GM18499 (cell line): ENCODE measurements around the gene PLPPR1.

Experiments used
- ATAC-seq: cut with Tn5 transposase; IDR thresholded peaks from one replicate; pipeline ENCODE4 v1.9.1; 2021; ENCODE audit warnings: moderate number of reproducible peaks; ENCODE audit not compliant: insufficient read depth, unreplicated experiment

The PLPPR1 gene

DNA sequence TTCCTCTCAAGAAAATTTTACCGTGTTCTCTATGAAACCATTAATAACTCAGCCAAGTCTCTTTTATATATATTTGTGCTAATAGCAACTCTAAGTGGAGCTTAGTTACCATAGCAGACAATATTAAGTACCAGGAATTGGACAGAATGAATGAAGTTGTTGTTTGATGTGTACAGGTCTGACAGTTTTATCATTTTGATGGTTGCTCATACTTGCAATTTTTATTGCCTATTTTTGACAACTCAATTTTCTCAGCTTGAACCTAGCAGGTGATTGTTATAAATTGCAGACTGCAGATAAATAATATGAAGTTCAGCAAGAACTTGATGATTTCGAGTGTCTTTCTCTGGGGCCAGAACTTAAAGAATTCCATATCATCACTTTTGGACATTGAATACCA lies 163.2 kb downstream of the PLPPR1 start:
- no peak for ATAC-seq

DNA sequence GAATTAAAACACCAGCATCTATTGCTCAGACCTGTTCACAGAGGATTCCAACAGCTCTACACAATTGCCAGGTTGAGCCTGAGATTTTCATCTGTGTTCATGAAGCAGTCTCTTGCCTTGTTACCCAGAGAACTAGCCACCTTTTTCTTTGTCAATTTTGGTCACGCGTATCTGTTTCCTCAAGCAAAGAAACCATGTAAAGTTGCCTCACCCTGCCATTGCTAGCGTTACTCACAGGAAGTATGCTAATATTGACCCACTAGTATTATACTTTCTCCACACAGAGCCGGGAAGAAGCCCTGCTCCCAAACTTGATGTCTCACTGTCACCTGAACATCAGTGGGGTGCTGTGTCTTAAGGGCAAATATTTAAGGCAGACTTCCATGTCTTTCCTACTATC lies 168.5 kb downstream of the PLPPR1 start:
- ATAC-seq: no peak

DNA sequence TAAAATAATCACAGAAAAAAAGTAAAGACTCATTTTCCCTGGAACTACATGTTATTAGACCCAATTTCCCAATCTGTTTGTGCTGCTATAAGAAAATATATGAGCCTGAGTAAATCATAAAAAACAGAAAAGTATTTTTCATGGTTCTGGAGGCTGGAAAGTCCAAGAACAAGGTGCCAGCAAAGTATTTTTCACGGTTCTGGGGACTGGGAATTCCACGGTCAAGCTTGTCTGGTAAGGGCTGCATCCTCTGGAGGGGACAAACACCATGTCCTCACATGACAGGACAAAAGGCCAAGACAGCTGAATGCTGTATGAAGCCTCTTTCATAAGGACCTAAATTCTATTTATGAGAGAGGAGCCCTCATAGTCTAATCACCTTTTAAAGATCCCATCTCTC lies 172.3 kb downstream of the PLPPR1 start:
- no peak for ATAC-seq

DNA sequence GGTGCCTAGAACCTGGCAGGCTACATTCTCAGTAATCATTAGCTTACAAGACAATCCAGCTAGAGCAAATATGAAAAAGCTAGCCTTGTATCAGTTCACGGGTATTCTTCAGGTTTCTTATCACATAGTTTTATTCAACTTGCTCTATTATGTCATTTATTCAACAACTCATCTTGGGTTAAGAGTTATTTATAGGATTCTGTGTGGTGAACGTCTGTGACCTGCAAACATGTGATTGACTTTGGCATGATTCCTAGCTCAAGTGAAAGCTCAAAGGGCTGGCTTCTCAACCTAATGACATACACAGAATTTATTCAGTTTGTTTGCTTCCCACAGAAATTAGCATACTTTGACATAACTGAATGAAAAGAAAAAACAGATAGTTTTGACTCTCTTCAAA lies 173.1 kb downstream of the PLPPR1 start:
- no peak for ATAC-seq

DNA sequence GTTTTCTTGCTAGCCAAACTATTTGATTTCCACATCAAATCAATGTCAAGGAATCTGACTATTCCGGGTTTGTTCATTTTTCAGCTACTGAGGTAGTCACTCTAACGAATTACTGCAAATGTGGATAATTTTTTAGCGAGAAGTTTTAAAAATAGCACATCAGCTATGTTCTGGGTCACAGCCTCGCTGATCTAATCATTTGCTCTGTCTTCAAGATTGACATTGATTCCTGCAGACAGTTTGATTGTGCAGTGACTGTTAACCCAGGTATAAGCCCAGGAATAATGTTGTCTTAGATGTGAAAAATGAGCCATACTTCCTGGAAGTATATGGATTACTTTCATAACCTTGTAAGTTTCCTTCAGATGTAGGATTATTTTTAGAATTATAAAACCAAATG lies 181.1 kb downstream of the PLPPR1 start:
- ATAC-seq: no peak

DNA sequence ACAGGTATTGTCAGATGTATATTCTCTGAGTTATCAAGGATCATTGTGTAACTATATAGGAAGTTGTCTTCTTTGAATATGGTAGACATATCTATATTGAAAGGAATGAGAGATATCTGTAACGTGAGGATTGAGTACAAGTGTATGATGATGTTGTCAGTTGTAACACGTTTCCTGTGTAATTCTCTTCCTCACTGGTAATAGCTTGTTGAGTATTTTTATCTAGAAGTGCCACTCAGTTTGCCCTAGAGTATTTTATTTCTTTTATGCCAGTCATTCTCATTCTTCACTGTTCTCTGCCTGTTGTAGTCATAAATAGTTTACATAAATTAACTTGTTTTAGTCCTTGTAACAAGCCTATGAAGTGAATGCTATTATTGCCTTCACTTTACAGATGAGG lies 184.1 kb downstream of the PLPPR1 start:
- no peak for ATAC-seq

DNA sequence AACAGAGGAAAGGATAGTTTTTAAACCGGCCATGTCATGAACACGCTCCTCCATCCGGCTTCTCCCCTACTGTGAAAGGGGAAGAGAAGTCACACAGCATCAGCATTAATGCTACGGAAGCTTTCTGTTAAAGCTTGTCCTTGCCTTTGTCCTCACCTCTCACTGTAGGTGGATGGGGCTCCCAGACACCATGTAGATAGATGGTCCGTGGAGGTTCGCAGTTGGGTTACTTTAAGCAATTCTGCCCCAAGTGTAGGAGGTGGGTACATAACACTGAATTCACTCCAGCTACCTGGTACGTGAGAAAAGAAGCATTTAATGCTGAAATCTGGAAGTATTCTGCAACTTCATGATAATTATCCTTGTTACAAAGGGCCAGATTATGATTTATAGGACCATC lies 190.5 kb downstream of the PLPPR1 start:
- ATAC-seq: no peak

DNA sequence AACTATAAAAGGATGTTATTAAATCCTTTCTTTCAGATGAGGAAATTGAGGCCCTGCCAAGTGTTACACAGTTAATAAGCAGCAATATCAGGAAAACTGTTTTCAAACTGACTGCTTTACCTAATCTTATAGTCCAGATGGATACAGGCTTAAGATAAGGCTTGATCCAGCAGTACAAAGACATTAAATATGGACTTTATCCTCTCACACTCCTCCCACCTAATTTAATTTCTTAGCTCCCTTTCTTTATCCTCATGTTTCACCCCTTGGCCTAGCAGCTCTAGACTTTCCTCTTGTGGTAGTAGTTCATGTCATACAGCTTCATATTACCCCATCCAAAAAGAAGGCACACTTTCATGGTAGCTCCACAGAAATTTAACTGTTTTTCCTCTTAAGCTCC lies 191.8 kb downstream of the PLPPR1 start:
- ATAC-seq: no peak

DNA sequence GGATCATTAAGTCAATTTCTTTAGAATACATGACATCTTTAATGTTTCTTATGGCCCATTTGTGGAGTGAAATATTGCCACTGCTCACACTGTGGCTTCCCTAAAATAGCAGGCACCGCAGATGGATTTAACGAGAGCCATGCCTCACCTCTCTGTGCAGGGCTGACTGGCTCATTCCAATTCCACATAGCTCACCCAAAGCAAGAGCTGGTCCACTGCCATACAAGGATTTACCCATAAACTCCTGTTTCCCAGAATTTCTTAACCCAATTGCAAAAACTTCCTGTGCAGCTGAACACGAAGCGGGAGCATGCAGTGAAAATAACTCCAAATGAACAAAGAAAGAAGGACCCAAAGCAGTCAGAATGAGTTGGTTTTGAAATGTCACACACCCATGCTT lies 196.7 kb downstream of the PLPPR1 start:
- no peak for ATAC-seq

DNA sequence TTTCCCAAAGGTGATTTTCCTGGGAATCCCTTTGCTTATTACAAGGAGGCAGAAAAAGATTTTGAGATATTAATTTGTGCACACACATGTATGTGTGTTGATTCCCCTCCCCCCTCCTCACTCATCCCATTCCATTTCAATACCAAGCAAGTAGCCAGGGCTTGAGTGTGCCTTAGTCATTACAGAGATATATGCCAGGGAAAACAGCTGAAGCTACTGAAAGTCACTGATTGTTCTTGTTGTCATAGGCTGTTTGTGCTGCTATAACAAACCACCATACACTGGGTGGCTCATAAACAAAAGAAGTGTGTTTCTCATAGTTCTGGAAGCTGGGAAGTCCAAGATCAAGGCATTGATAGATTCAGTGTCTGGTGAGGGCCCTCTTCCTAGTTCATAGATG lies 197.6 kb downstream of the PLPPR1 start:
- no peak for ATAC-seq

DNA sequence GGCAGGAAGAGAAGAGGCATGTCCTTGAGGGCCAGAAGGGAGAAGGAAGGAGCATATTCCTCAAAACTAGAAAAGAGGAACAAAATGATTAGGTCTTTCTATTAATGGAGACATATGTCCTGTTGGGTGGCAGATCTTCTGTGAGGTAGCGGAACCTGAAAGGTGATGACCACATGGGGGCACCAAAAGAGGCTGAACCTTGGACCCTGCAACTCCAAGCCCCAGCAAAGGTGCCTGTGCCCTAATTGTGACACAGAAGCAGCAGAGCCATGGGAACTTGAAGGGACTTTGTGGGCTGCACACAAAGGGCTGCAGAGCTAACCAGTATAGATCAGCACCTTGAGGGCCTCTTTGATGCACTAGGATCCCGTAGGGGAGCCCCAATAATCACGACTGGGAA lies 198.3 kb downstream of the PLPPR1 start:
- ATAC-seq: no peak

DNA sequence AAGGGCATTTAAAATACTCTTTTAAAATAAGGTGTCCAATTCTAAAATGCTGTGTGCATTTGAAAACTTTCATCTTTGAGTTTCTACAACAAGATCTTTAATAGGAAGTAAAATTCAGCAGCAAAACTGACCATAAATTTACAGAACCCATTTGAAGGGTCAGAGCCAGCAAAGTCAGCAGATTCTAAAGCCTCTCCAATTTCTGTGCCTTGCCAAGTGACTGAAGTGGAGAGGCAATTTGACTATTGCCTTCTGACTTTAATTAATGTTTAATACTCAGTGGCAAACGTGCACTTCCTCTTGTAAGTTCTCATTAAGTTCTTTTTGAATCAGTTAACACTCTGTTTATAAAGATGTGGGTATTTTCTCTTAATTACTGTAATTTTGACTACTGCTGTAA lies 201.1 kb downstream of the PLPPR1 start:
- no peak for ATAC-seq

DNA sequence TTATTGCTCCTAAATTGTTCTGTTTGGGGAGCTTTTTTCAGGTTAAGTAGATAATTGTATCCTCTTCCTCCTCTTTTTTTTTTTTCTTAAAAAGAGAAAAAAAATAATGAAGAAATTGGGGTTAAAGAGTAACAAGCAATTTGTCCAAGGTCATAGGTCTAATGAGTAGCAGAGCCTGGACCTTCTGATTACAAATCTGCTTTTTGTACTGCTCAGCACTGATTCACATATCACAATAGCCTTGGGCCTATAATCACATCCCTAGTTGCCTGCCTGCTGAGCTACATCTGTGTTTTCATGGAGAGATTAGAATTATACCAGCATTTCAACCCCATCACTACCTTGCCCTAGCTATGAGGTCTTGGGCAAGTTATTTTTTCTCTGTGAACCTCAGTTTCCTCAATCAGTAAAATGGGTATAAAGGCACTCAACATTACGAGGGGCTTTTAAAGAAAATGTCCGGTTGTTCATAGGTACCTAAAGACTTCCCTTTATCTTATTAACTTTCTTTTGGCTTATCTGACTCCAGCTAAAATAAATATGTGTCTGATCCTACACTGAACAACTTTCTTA lies 204.0 kb downstream of the PLPPR1 start:
- ATAC-seq: no peak

DNA sequence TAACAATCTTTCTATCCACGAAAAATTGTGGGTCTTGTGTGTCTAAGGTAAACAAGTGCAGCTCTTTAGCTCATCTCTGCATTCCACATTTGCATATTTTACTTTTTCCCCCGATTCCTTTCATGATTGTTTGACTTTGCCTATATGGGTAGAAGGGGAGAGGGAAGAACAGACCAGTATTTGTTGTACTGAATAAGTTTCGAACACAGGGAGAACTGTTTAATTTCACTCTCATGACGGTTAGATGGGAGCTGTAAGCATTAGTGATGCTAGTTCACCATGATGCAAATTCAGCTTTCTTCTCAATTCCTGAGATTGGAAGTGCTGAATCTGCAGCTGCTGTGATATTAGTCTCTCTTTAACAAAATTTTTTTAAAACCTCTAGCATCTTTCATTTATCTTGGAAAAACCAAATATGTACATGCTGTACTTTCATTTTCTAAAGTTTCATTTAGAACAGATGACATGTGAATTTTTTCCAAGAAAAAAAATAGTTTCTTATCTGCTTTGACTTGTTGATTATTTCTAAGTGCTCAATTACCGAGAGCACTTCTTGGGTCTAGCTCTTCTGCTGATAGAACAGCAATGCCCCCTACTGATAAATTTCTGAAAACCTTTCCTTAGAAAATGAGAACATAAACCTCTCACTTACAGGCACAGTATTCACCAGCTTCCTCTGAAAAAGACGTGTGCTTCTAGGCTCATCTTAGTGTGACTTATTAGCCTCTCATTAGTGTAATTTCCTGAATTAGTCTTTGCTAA lies 206.8 kb downstream of the PLPPR1 start:
- no peak for ATAC-seq

DNA sequence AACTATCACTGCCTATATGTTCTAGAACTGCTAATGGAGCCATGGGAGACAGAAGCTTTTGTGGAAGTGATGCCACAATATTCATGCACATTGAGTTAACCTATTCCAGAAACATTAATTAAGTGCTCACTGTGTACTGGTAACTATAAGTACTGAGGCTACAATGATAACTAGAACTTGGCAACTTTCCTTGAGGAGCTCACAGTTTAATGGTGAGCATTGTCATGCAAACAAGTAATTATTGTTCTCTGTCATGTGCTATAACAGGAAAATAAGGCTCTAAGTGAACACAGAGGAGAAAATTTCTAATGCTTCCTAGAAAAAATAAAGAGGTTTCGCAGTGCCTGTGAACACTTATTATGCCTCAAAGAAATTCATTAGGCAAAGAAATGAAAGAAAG lies 214.1 kb downstream of the PLPPR1 start:
- no peak for ATAC-seq

DNA sequence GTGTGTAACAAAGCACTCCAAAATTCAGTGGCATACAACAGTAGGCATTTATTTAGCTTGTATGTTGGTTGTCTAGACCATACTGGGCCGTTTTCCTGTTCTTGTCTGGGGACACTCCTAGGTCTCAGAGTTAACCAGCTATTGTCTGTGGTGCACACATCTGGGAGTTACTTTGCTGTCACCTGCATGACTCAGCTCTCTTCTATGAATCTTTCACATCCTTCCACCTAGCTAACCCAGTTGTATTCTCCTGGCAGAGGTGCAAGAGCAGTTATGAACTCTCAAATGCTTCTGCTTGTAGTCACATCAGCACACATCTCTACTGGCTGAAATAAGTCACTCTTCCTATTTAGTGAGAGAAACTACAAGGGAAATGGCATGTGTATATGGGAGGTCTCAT lies 218.2 kb downstream of the PLPPR1 start:
- ATAC-seq: no peak

DNA sequence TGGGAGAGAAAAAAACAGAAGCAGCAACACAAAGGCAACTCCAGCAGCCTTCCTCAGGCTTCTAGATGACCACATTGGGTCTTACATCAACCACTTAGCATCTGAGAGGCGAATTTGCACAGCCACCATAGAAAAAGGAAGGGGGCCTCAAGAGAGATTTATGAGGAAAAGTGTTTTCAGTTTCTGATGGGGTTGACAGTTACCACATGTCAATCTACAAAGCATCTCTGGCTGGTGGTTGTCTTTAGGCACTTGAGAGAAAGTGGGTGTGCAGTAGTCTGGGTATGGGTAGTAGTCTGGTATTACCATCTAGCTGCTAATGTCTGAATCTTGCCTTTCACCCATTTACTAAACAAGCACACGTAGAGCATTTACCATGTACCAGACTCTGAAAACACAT lies 218.8 kb downstream of the PLPPR1 start:
- no peak for ATAC-seq

DNA sequence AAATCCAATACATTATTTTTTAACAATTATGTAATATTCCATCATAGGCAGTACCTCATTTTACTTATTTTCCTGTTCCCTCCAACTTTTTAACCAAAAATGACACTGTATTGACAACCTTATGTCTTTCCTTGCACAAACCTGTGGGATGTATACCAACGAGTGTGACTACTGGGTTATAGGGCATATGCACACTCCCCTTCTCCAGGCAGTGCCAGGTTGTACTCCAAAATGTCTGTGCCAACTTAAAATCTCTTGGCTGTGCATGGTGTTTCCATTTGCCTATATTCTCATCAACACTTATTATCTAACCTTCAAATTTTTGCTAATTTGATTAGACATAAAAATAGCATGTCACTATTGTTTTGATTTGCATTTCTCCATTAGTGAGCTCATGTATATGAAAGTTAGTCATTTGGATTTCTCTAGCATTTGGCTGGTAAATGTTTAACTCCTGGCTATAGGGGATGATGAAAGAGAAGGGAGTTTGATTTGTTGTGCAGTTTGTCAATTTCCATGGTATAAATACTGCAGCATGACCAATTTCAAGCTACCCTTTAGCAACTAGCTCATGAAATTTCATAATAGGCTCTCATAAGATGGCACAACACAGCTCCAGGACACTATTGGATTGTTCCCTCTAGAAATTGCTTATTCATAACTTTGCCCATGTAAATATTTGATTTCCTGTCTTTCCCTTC lies 226.4 kb downstream of the PLPPR1 start:
- no peak for ATAC-seq

DNA sequence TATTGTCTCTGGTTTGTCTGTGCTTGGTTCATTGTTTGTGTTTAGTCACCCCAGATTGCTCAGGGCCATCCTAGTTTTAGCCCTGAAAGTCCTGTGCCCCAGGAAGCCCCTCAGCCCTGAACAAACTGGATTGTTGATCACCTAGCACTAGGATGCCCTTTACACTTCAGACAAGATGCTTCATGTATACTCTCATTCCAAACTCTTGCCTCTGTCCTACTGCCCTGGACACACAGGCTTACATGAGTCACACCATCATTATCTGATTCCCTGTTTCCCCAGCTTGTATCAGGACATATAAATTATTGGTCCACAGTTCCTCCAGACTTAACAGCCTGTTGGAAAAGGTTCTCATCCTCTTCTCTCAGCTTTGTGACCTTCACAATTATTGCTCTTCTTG lies 236.2 kb downstream of the PLPPR1 start:
- no peak for ATAC-seq

DNA sequence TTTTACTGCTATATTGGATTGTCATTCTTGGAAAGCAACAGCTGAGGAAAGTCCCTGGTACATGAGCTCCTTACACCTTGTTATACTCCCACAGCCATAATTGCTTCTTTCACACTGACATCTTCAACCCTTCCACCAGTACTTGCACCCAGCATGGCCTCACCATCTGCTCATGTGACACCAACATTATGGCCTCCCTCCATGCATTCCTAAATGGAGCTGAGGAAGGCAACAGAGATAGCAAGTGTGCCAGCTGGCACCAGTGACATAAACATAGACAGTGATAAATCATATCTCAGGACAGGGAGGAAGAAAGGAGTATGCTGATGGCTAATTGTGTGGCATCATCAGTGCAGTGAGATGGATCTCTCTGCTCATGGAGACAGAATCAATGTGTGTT lies 236.7 kb downstream of the PLPPR1 start:
- no peak for ATAC-seq

DNA sequence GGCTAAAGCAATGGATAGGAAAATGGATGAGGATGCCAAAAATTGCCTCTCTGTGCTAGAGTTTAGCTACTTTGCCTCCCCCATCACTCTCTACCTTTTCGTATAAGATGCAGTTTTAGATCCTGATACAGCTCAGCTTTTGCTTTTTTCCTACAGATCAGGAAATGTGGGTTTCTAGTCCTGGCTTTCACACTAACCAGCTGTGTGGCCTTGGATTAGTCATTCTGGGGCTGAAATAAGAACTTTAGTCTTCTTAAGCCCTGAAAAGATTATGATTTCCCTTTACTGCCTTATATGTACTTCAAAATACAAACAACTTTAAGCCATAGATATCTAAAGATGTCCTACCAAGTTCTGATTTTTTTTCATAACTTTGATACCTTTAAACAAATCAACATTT lies 239.9 kb downstream of the PLPPR1 start:
- ATAC-seq: no peak
